CD4-positive, alpha-beta T cell treated with Interferon gamma for 1 hour (primary cell): Measurements from ENCODE around the gene CFP.
"Not testable (repeated sequence)": the region's sequence is repeated elsewhere in the genome, so short reads cannot be mapped to it uniquely, and the experiment has no call there.

Source experiments
- DNase-seq: peaks from one replicate; pipeline ENCODE4 v3.0.0-alpha.2; 2020

CFP gene

DNA sequence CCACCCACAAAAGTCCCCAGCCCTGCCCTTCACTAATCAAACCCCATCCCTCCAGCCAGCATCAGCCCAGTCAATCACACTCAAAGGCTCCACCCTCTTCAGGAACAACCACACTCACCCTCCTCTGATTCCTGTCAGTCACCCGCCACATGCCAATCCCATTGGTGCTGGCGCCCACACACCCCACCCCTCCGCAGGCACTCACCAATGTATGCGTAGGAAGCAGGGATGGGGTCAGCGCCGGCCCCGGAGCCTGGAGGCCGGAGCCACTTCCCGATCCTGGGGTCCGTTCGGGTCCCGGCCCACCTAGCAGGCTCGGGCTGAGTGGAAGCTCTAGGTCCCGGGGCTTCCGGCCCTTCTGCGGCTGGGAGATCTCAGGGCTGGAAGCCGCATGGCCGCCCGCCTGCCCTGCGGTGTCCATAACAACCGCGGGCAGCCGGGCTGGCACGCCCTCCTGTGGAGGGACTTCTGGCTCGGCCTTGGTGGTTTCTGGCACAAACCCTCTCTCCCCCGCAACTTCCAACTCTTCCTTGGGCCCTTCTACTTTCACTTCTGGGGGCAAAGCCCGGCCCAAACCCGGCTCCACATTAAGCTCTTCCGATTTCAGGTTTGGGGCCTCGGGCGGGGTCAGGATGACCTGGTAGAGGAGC lies 7.9 kb upstream of the CFP start:
- peak; percentile 57 for DNase-seq

DNA sequence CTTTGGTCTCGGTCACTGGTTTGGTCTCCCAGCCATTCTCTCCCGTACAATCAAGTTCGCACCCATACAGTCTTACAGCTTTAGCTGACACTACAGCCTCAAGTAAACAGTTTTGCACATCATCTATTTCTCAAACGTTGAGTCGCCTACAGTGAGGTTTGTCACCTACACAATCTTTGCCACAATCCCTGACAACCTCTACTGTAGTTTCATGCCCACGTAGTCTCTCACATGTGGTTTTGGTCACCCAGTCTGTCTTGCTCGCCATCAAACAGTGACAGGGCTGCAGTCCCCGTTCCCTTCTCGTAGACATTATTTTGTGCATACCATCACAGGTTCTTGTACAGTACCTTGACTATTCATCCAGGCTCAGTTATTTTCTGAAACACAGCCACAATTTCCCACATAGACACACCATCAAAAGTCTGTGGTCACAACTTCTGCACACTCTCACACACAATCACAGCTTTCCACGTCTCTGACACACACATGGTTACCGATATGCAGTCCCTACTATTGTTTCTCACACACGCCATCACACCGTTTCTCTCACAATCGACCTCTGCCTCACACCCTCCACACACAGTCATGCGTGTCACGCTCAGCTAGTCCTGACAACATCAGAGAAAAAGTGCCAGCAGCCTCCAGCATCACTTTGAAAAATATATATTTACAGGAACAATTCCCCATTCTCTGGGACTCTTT lies 5.3 kb upstream of the CFP start:
- no peak for DNase-seq

DNA sequence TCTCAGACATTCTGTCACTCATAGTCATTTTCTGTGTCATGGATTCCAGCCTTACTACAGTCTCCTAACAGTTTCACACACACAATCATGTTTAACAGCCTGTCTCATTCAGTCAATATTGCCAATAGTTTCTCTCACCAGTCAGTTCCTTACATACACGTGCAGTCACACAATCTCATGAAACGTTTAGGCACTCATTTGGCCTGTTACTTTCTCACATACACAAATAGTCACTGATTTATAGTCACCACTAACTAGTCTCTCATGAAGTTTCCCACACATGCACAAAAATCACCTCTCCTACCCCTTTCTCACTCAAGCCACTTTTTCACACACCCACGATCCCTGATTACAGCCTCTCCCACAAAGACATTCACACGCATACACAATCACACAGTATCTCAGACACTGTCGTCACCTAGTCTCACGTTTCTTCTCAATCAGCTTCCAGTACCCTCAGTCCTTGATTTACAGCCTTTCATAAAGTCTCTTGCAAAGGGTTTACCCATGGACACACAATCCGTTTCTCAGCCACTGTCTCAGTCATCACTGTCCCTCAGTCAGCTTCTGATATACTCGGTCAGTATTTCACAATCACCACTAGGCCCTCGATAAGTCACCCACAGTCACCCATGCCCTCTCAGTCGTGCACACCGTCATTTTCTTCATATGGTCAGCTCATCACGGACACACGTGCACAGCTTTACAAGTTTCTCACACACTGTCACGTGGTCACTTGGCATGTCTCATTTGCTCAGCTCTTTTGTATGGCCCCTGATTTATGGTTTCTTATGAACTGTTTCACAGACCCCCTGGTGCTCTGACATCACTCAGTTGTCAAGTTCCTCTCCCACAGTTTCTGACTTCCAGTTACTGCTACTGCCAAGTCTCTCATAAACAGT lies 4.2 kb upstream of the CFP start:
- peak; percentile 51 for DNase-seq

DNA sequence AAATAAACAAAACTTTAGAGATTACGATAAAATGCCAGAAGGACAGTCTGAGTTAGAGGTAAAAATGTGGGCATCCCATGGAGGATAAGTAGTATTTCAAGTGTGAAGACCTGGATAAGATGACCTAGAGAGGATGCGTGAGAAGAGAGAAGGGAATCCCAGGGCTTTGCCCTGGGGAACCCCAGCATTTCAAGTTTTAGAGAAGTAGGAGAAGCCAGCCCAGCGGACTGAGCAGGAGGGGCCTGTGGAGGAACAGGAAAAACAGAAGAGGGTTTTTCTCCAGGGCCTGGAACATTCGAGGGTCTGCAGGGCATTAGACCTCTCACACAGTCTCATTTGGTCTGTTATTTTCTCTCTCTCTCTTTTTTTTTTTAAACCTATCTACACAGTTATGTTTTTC lies 2.9 kb upstream of the CFP start:
- peak; percentile 37 for DNase-seq

DNA sequence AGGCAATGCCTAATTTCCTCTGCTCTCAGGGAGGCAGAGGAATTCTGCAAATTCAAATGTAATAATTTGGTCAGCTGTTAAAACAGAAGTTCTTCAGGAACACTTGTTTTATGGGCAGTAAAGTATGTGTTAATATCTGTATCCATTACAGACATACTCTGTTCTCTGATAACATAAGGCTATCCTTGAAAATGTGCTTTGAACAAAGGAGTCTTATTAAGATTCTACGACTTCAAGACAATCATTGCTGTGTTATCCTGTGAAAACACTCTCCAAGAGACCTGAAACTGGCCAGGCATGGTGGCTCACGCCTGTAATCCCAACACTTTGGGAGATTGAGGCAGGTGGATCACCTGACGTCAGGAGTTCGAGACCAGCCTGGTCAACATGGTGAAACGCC lies 1.9 kb upstream of the CFP start:
- DNase-seq: no peak

DNA sequence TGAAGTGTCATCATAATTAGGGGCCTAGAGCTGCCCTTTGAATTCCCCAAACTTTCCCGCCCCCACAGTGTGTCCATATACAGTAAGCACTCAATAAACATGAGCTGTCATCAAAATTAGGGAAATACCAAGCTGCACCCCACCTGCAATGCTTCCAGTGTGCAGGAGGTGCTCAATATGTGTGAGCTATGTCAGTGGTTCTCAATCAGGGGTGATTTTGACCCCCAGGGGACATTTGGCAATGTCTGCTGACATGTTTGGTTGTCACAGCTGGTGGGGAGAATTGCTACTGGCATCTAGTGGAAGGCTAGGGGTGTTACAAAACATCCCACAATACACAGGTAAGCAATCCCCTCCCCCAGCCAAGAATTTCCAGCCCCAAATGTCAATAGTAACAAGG lies 748 bp downstream of the CFP start:
- DNase-seq: no peak

DNA sequence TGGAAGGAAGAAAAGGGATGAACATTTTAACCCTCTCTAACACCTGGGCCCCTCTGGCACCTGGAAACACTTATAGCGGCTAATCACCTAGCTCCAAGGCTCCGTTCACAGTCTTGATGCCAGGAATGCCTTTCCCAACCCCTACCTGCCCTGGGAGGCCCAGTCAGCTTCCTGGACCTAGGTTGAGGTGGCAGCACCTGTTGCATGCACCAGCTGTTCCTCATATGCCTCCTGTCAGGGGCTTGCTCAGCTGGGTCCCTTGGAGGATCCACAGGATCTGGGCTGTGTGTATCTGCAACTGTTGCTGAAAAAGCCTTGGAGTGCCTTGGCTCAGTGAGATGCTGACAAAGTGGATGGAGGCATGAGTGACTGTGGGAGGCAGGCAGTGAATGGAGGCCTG lies 4.4 kb downstream of the CFP start:
- no peak for DNase-seq

DNA sequence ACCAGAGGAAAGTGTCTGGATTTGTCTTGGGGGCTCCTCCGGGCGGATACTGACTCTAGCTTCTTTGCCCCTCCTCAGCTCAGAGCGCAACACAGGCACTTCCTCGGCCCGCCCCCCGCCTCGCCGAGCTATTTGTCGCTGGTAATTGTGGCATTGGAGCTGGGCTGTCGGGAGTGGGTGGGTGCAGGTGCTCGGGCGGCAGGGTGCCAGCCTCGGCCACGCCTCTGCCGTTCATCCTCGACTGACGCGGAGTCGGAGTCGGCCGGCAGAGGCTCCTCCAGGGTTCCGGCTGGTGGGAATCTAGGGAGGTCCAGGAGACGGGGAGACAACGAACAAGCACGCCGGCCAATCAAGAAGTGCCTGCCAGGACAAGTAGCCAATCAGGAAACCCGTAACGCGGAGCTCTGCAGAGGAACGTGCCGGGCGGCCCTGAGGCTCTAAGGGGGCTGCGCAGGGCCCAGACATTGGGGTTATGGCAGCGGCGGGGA lies 6.1 kb downstream of the CFP start:
- peak; percentile 40 for DNase-seq

DNA sequence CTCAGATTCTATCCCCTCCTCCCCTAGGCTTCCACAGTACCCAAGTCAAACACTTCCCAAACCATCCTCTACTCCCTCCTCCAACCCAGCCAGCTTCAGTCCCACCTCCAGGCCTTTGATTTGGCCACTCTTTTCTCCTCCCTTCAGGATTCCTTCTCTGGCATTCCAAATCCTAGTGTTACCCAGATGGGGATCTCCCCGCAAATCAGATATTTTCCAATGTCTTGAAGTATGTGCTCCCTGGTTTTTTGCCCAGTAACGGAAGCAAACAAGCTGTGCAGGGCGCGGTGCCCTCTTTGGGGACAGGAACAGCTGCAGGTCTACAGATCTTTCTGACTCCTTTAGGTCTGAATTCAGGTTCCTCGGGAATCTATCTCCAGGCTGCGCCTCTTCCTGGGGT lies 7.9 kb downstream of the CFP start:
- DNase-seq: no peak

DNA sequence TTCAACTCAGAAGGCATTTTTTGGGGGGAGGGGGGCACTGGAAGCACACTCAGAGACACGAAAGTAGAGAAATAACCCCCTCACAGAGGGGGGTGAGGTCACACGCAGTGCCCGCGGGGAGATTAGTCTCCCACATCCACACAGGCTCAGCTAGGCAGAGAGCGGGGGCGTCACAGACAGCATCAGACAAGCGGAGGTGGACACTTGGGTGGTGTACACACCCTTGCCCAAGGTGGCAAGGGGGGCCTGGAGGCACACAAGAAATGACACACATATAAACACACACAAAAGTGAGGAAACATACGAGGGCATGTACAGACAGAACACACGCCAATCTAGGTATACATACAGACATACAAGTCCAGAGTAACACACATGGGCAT lies 9.4 kb downstream of the CFP start:
- no peak for DNase-seq

DNA sequence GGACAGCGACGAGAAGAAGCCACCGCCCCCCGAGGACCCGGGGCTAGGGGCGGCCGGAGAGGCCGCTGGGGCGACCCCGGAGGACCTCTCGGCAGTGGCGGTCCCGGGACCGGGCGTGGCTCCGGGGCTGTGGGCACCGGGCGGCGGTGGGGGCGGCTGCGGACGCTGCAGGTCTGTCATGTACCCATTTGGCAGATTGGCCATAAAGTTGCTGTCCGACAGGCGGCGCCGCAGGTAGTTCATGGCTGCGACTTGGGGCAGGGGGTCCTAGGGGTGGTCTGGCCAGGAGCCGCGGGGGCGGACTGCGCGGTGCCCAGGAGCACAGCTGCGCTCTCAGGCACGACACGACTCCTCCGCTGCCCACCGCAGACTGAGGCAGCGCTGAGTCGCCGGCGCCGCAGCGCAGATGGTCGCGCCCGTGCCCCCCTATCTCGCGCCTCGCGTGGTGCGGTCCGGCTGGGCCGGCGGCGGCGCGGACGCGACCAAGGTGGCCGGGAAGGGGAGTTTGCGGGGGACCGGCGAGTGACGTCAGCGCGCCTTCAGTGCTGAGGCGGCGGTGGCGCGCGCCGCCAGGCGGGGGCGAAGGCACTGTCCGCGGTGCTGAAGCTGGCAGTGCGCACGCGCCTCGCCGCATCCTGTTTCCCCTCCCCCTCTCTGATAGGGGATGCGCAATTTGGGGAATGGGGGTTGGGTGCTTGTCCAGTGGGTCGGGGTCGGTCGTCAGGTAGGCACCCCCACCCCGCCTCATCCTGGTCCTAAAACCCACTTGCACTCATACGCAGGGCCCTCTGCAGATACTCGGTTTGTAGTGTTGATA lies 10.0 kb downstream of the CFP start, which contains the start of gene SYN1:
Gene SYN1, minus strand, starts transcription at position 372 of the 817 bp plus-strand sequence. Its CDS starts 129 bp downstream, at position 243.
- DNase-seq: peak; percentile 83

DNA sequence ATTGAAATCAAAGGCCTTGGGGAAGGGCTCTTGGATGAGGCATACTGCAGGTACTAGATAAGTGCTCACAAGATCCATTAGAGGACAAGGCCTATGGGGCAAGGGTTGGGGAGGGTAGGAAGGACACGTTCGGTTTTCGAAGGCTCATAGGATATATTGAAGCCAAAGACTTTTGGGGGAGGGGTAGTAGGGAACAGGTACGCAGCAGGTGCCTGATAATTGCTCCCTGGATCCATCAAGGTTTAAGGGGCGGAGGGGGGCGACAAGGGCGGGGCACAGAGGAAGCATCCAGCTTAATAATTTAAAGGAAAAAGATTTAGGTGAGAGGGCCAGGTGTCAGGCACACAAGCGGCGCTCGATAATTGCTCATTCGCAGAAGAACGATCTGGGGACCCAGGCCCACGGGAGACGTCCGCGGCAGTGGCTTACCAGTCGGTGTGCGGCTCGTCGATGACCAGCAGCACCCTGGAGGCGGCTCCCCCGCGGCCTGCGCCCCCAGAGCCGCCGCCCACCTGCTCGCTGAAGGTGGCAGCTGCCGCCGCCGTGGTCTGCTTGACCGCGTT lies 10.7 kb downstream of the CFP start:
- DNase-seq: no peak

DNA sequence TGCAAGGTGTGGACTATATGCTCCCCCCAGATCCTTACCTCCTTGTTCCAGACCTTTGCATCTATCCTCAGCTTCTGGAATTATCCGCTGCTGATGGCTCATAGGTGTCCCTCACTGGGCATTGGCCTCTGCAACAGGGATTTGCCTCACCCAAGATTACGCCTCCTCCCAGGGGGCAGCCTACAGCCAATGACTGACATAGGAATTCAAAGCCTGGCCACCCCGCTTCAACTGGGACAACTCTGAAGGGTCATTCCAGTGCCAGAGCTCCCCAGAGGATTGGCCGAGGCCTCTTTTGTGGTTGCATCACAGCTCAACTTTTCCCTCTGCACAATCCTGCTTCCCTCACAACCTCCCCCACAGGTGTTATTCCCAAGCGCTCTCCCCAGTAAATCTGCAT lies 15.1 kb downstream of the CFP start:
- no peak for DNase-seq

DNA sequence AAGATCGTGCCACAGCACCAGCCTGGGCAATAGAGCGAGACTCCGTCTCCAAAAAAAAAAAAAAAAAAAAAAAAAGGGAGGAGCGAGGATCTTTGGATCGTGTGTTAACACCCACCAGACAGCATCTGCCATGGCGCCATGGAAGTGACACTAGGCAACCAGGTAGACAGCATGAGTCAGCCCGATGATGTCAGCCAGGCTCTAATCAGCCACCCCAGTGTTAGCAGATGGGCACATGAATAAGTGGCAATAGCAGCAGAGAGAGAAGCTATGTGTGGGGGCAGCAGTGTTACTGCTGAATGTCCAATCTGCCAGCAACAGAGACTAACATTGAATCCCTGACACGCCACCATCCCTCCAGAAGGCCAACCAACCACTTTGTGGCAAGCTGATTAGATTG lies 16.6 kb downstream of the CFP start:
- DNase-seq: no peak

DNA sequence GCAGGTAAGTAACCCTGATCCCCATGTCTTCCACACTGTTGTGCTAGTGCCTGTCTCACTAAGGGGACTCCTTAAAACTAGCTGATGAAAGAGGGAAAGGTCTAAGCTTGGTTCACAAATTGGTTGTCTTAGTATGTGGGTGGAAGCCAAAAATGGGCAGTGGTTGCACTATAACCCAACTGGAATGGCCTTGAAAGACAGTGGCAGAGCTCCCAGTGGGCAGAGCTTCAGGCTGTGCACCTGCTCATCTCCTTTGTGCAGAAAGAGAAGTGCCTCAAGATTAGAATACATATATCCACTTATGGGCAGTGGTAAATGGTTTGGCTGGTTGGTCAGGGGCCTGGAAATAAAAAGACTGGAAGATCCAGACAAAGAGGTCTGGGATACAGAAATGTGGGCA lies 17.3 kb downstream of the CFP start:
- DNase-seq: no peak

DNA sequence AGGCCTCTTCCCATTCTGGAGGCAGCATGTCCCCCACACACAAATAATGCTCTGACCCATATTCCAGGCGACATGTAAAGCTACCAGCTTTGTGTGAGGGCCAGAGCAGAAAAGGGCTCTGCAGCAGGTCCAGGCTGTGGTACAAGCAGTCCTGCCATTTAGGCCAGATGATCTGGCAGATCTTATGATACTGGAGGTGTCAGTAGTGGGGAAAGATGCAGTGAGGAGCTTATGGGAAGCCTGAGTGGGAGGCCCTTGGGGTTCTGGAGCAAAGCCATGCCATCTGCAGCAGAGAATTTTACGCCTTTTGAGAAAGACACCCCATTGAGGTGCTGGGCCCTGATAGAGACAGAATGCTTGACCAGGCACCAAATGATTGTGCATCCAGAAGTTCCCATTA lies 17.8 kb downstream of the CFP start:
- DNase-seq: no peak

DNA sequence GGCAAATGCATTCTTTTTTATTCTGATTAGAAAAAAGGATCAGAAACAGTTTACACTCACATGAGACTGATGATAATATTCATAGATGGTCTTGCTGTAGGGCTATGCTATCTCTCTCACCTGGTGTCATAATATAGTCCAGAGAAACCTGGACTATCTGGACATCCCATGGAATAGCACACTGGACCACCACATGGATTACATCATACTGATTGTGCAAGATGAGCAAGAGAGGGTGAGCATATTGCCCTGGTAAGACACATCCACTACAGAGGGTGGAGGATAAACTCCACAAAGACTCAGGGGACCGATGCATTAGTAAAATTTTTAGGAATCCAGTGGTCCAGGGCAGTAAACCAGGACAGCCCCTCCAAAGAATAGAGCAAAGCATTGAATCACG lies 18.2 kb downstream of the CFP start:
- no peak for DNase-seq

DNA sequence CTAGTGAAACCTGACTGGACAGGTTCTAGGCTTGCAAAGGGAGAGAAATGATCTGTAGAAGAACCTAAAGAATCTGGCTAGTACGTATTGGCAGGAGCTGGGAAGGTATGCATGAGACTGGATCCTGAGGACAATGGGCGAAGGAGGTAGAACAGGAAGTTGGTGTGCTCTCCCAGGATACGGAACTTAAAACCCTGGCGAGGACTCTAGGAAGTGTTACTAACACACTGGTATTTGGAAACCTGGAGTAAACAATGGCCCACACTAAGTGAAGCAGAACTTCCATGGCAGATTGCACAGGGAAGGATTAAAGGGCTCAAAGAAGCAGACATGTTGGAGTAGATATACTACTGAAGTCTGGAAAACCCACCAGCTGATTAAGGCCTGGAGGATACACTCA lies 19.2 kb downstream of the CFP start:
- DNase-seq: no peak

DNA sequence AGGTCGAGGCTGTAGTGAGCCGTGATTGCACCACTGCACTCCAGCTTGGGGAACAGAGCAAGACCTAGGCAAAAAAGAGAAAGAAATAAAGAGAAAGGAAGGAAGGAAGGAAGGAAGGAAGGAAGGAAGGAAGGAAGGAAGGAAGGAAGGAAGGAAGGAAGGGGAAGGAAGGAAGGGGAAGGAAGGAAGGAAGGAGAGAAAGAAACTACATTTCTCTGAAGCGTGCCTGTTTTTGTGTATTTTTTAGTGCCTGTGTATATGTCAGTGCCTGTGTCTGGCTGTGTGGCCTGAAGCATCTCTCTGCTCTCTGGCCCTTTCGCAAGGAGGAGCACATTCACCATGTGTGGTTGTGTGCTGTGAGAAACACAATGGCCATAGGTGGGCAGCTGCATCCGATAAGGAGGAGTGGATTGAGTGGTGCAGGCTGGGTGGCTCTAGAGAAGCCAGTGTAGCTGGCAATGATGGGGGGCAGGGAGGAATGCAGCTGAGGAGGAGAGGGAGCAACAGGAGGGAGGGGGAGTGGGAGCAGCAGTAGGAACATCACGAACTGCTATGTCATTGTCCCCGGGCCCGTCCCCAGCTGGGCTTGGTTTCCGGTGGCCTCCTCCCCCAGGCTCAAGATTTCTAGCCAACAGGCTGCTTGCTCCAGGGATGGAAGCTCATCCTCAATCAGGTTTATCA lies 21.5 kb downstream of the CFP start:
- no peak for DNase-seq

DNA sequence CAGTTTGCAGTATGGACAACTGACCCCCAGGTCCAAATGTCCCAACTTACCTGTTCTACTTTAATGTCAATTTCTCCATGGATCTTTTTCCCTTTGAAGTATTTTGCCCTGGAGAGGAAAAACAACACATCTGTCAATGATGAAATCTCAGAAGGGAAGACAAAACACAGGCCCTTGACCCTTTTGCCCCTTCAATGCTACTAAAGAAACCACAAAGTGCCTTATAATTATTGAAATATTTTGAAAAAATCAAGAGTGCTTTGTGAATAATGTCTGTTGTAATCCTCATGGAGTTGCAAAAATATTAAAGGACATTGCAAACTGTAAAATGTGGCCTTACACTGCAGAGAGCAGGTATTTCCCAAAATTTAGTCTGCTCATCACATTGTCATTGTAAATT lies 22.6 kb downstream of the CFP start:
- DNase-seq: no peak

DNA sequence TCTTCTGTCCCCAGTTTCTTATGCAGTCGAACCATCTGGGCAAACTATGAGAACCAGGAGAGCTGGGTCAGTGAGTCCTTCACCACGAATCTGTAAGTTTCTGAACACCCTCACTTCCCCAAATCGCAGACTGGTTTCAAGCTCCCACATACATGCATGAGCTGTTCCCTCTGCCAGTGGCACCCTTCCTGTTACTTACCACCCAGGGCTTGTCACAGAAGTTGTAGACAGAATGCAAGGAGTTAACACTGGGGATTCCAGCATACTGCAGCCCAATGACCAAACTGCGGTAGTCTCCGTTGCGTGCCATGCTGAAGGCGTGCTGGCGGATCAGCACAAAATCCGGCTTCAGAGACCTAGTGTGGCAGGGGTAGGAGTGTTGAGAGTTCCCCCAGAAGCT lies 24.7 kb downstream of the CFP start:
- no peak for DNase-seq

DNA sequence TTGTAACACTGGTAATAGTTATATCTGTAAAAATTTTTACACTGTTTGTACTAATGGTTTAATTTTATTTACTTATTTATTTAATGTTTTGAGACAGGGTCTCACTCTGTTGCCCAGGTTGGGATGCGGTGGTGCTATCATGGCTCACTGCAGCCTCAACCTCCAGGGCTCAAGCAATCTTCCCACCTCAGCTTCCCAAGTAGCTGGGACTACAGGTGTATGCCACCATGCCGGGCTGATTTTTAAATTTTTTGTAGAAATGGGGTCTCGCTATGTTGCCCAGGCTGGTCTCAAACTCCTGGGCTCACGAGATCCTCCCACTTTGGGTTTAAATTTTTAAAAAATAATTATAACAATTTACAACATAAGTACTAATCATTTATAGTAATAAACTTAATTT lies 26.6 kb downstream of the CFP start:
- DNase-seq: not testable (repeated sequence)
